HepG2 (cell line): ENCODE data around the gene TCFL5. TPM values are rescaled to one million over a fixed set of nuclear protein-coding genes. Genes with fewer than 3 reads are reported as not detected.

Experiments
- MXI1 ChIP-seq: IDR thresholded peaks from 3 replicates; pipeline ENCODE4 v1.6.1; 2012; ENCODE audit warnings: low read depth, low read length, inconsistent platforms, borderline replicate concordance
- NCOR1 ChIP-seq: fragments of 200-600 bp; sonication (generic); IDR thresholded peaks from 2 replicates; pipeline ENCODE4 v1.7.0; 2017; ENCODE audit warnings: antibody characterized with exemption, low read length, borderline replicate concordance
- NFIC ChIP-seq: IDR thresholded peaks from 2 replicates; pipeline ENCODE4 v1.6.1; 2012; ENCODE audit warnings: mild to moderate bottlenecking, low read length, inconsistent platforms
- REPIN1 ChIP-seq: sonication (generic); formaldehyde crosslinking; IDR thresholded peaks from 2 replicates; pipeline ENCODE4 v1.8.0; 2022; ENCODE audit warnings: missing genetic modification reagents, low read depth, mild to moderate bottlenecking, borderline replicate concordance
- SAFB2 ChIP-seq: sonication (generic); formaldehyde crosslinking; IDR thresholded peaks from 2 replicates; pipeline ENCODE4 v1.5.1; 2020; ENCODE audit warnings: missing genetic modification reagents, low read depth, mild to moderate bottlenecking, borderline replicate concordance
- STAG1 ChIP-seq: sonication (generic); formaldehyde crosslinking; IDR thresholded peaks from 2 replicates; pipeline ENCODE4 v1.4.0; 2020; ENCODE audit warnings: missing genetic modification reagents
- TSC22D2 ChIP-seq: sonication (generic); formaldehyde crosslinking; IDR thresholded peaks from 2 replicates; pipeline ENCODE4 v1.5.1; 2020; ENCODE audit warnings: missing genetic modification reagents, mild to moderate bottlenecking, borderline replicate concordance
- ZNF253 ChIP-seq: sonication (generic); formaldehyde crosslinking; IDR thresholded peaks from 2 replicates; pipeline ENCODE4 v1.8.0; 2022; ENCODE audit warnings: mild to moderate bottlenecking, missing genetic modification reagents, borderline replicate concordance
- ZNF570 ChIP-seq: sonication (generic); formaldehyde crosslinking; IDR thresholded peaks from 2 replicates; pipeline ENCODE4 v1.4.0; 2020; ENCODE audit warnings: mild to moderate bottlenecking, missing genetic modification reagents, borderline replicate concordance
- ZNF720 ChIP-seq: sonication (generic); formaldehyde crosslinking; IDR thresholded peaks from 2 replicates; pipeline ENCODE4 v1.4.0; 2020; ENCODE audit warnings: missing genetic modification reagents
- ZNF772 ChIP-seq: sonication (generic); formaldehyde crosslinking; IDR thresholded peaks from 2 replicates; pipeline ENCODE4 v1.5.0; 2020; ENCODE audit warnings: mild to moderate bottlenecking, missing genetic modification reagents
- ZSCAN12 ChIP-seq: sonication (generic); formaldehyde crosslinking; IDR thresholded peaks from 2 replicates; pipeline ENCODE4 v1.9.0; 2021; ENCODE audit warnings: mild to moderate bottlenecking, missing genetic modification reagents
- polyA plus RNA-seq, 8 experiments: library from polyadenylated mRNA; depleted of rRNA in 3 of 8; stranded (reverse) in 7 of 8; unstranded in 1 of 8; fragments of >200 nt; fragmentation: Illumina TruSeq in 4 of 8; extraction: Trizol in 4 of 8; gene quantifications; 2 replicates each; pipeline versions ENCODE4 v1.2.1 to v1.2.3, GENCODE V29; 2011 to 2016; ENCODE audit warnings: low read depth in 4 of 8, missing spikeins in 1 of 8, mixed read lengths in 1 of 8; ENCODE audit not compliant: insufficient read depth in 1 of 8
- total RNA-seq, 5 experiments: library from RNA; depleted of rRNA; stranded (reverse); fragments of >200 nt; fragmentation: Illumina TruSeq; extraction: Trizol; gene quantifications; 2 replicates each; pipeline ENCODE4 v1.2.3, GENCODE V29; 2016; ENCODE audit warnings: low read depth in 1 of 5
- TF ChIP-seq, protein P1 (sequence below): sonication (generic); formaldehyde crosslinking; IDR thresholded peaks from 2 replicates; pipeline ENCODE4 v1.8.0; 2022; ENCODE audit warnings: missing genetic modification reagents, mild to moderate bottlenecking, borderline replicate concordance
- TF ChIP-seq, protein P2 (sequence below): sonication (generic); formaldehyde crosslinking; IDR thresholded peaks from 2 replicates; pipeline ENCODE4 v1.4.0; 2020; ENCODE audit warnings: mild to moderate bottlenecking, missing genetic modification reagents
- TF ChIP-seq, protein P3 (sequence below): sonication (generic); formaldehyde crosslinking; IDR thresholded peaks from 2 replicates; pipeline ENCODE4 v1.4.0; 2020; ENCODE audit warnings: low read depth, mild to moderate bottlenecking, missing genetic modification reagents
- TF ChIP-seq, protein P4 (sequence below): sonication (generic); formaldehyde crosslinking; IDR thresholded peaks from 2 replicates; pipeline ENCODE4 v1.5.0; 2020; ENCODE audit warnings: mild to moderate bottlenecking, missing genetic modification reagents, borderline replicate concordance
- TF ChIP-seq, protein P5 (sequence below): IDR thresholded peaks from 2 replicates; pipeline ENCODE4 v1.6.1; 2018; ENCODE audit warnings: missing genetic modification reagents

Gene TCFL5
- total and polyA plus RNA-seq, 2 of the 13 experiments (the other 11 are each of a cell fraction or from before 2014, with no cell fraction given) = 14.8 to 20.0 TPM

DNA sequence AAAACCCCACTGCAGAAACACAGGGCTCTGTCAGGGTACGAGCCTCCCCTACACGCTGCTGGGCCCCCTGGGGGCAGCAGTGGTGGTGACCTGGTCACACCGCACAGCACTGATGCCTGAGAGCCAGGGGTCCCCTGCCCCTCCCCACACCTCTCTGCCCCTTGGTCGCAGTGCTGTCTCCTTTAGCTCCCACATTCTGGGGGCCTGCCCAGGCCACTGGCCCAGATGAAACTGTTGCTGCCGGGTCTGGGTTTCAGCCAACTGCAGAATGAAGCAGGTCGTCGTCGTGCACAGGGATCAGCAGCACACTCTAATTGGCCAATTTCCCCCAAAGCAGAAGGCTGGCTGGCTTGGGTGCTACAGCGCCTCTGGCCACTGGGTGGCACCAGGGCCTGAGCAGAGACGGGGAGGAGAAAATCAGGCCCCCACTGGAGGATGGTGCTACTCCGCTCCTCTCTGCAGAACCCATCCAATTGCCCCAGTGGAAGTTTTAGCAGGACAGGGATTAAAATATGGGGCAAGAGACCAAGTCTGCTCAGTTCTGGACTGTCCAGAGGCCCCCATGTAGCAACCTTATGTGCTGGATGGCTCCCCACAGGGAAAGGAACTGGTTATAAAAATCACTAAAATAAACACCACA, 38.5 kb upstream of the TCFL5 start (continued):
- TF ChIP-seq TSC22D2 (CRISPR knock-in tag) (peak; percentile 74; the same call in 1 of the 2 replicates), SAFB2 (CRISPR knock-in tag) (peak; percentile 90), NCOR1 (peak; percentile 43; the same call in 1 of the 2 replicates), REPIN1 (CRISPR knock-in tag) (peak; percentile 54; the same call in 1 of the 2 replicates), ZNF253 (CRISPR knock-in tag) (peak; percentile 54; the same call in 1 of the 2 replicates), ZSCAN12 (CRISPR knock-in tag) (peak; percentile 78; the same call in 1 of the 2 replicates), ZNF772 (CRISPR knock-in tag) (peak; percentile 98), STAG1 (CRISPR knock-in tag) (peak; percentile 93), ZNF570 (CRISPR knock-in tag) (no peak), NFIC (no peak), ZNF720 (no peak), MXI1 (peak; percentile 73; the same call in 1 of the 3 replicates)
- TF ChIP-seq, protein P1, sequence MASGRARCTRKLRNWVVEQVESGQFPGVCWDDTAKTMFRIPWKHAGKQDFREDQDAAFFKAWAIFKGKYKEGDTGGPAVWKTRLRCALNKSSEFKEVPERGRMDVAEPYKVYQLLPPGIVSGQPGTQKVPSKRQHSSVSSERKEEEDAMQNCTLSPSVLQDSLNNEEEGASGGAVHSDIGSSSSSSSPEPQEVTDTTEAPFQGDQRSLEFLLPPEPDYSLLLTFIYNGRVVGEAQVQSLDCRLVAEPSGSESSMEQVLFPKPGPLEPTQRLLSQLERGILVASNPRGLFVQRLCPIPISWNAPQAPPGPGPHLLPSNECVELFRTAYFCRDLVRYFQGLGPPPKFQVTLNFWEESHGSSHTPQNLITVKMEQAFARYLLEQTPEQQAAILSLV = peak; percentile 68; the same call in 1 of the 2 replicates
- TF ChIP-seq, protein P2, sequence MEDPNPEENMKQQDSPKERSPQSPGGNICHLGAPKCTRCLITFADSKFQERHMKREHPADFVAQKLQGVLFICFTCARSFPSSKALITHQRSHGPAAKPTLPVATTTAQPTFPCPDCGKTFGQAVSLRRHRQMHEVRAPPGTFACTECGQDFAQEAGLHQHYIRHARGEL (CRISPR knock-in tag) = no peak
- TF ChIP-seq, protein P3, sequence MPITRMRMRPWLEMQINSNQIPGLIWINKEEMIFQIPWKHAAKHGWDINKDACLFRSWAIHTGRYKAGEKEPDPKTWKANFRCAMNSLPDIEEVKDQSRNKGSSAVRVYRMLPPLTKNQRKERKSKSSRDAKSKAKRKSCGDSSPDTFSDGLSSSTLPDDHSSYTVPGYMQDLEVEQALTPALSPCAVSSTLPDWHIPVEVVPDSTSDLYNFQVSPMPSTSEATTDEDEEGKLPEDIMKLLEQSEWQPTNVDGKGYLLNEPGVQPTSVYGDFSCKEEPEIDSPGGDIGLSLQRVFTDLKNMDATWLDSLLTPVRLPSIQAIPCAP (CRISPR knock-in tag) = peak; percentile 74; the same call in 1 of the 2 replicates
- TF ChIP-seq, protein P4, sequence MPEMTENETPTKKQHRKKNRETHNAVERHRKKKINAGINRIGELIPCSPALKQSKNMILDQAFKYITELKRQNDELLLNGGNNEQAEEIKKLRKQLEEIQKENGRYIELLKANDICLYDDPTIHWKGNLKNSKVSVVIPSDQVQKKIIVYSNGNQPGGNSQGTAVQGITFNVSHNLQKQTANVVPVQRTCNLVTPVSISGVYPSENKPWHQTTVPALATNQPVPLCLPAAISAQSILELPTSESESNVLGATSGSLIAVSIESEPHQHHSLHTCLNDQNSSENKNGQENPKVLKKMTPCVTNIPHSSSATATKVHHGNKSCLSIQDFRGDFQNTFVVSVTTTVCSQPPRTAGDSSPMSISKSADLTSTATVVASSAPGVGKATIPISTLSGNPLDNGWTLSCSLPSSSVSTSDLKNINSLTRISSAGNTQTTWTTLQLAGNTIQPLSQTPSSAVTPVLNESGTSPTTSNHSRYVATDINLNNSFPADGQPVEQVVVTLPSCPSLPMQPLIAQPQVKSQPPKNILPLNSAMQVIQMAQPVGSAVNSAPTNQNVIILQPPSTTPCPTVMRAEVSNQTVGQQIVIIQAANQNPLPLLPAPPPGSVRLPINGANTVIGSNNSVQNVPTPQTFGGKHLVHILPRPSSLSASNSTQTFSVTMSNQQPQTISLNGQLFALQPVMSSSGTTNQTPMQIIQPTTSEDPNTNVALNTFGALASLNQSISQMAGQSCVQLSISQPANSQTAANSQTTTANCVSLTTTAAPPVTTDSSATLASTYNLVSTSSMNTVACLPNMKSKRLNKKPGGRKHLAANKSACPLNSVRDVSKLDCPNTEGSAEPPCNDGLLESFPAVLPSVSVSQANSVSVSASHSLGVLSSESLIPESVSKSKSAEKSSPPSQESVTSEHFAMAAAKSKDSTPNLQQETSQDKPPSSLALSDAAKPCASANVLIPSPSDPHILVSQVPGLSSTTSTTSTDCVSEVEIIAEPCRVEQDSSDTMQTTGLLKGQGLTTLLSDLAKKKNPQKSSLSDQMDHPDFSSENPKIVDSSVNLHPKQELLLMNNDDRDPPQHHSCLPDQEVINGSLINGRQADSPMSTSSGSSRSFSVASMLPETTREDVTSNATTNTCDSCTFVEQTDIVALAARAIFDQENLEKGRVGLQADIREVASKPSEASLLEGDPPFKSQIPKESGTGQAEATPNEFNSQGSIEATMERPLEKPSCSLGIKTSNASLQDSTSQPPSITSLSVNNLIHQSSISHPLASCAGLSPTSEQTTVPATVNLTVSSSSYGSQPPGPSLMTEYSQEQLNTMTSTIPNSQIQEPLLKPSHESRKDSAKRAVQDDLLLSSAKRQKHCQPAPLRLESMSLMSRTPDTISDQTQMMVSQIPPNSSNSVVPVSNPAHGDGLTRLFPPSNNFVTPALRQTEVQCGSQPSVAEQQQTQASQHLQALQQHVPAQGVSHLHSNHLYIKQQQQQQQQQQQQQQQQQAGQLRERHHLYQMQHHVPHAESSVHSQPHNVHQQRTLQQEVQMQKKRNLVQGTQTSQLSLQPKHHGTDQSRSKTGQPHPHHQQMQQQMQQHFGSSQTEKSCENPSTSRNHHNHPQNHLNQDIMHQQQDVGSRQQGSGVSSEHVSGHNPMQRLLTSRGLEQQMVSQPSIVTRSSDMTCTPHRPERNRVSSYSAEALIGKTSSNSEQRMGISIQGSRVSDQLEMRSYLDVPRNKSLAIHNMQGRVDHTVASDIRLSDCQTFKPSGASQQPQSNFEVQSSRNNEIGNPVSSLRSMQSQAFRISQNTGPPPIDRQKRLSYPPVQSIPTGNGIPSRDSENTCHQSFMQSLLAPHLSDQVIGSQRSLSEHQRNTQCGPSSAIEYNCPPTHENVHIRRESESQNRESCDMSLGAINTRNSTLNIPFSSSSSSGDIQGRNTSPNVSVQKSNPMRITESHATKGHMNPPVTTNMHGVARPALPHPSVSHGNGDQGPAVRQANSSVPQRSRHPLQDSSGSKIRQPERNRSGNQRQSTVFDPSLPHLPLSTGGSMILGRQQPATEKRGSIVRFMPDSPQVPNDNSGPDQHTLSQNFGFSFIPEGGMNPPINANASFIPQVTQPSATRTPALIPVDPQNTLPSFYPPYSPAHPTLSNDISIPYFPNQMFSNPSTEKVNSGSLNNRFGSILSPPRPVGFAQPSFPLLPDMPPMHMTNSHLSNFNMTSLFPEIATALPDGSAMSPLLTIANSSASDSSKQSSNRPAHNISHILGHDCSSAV (CRISPR knock-in tag) = no peak
- TF ChIP-seq, protein P5, sequence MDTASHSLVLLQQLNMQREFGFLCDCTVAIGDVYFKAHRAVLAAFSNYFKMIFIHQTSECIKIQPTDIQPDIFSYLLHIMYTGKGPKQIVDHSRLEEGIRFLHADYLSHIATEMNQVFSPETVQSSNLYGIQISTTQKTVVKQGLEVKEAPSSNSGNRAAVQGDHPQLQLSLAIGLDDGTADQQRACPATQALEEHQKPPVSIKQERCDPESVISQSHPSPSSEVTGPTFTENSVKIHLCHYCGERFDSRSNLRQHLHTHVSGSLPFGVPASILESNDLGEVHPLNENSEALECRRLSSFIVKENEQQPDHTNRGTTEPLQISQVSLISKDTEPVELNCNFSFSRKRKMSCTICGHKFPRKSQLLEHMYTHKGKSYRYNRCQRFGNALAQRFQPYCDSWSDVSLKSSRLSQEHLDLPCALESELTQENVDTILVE (CRISPR knock-in tag) = 0 out of 2 replicates have a peak, but pooled peaks have one; percentile 29
